Osteocyte (in vitro differentiated cells): ENCODE results near the gene HOXD4. TPM values are rescaled to one million over a fixed set of nuclear protein-coding genes. Genes with fewer than 3 reads are reported as not detected.

Source experiments
- DNase-seq: peaks from one replicate; pipeline ENCODE4 v3.0.0; 2021; ENCODE audit warnings: mixed read lengths; ENCODE audit not compliant: unreplicated experiment; ENCODE audit errors: extremely low spot score
- H3K27ac Mint-ChIP-seq: one replicate; pipeline ENCODE4 v1.8.0; 2021; ENCODE audit warnings: mild to moderate bottlenecking, mixed read lengths; ENCODE audit not compliant: unreplicated experiment
- H3K27me3 Mint-ChIP-seq: one replicate; pipeline ENCODE4 v1.8.0; 2021; ENCODE audit warnings: mixed read lengths; ENCODE audit not compliant: unreplicated experiment
- H3K36me3 Mint-ChIP-seq: one replicate; pipeline ENCODE4 v1.8.0; 2021; ENCODE audit warnings: mixed read lengths; ENCODE audit not compliant: unreplicated experiment
- H3K4me1 Mint-ChIP-seq: one replicate; pipeline ENCODE4 v1.8.0; 2021; ENCODE audit warnings: mixed read lengths; ENCODE audit not compliant: unreplicated experiment
- H3K4me3 Mint-ChIP-seq: one replicate; pipeline ENCODE4 v1.8.0; 2021; ENCODE audit warnings: mild to moderate bottlenecking, moderate library complexity, mixed read lengths; ENCODE audit not compliant: unreplicated experiment
- H3K9me3 Mint-ChIP-seq: one replicate; pipeline ENCODE4 v1.8.0; 2021; ENCODE audit warnings: mixed read lengths; ENCODE audit not compliant: unreplicated experiment
- CTCF ChIP-seq: fragments of 200-600 bp; sonication (generic); IDR thresholded peaks from 2 replicates; pipeline ENCODE4 v1.5.0; 2021; ENCODE audit warnings: antibody characterized with exemption, mild to moderate bottlenecking, moderate library complexity
- total RNA-seq: library from RNA; stranded (reverse); gene quantifications from 2 replicates; pipeline ENCODE4 v1.2.1, GENCODE V29; 2021

HOXD4 gene
- total RNA-seq, 1 donor from 2014 or later, result not detected

GRCh38 chr2:176104316-176105077 is 46.9 kb upstream of the HOXD4 start:
- Mint-ChIP-seq H3K36me3 (no peaks in the 10 kb centered on the region), H3K4me3 (no peak overlapping the region), H3K4me1 (peaks cover 24% of the 10 kb centered on the region), H3K9me3 (no peaks in the 10 kb centered on the region), H3K27me3 (peaks cover 80% of the 10 kb centered on the region), H3K27ac (no peak overlapping the region)
- TF ChIP-seq CTCF, result no peak
- DNase-seq, result no peak

GRCh38 chr2:176105078-176105729 is 46.1 kb upstream of the HOXD4 start:
- Mint-ChIP-seq H3K27ac (no peak overlapping the region), H3K36me3 (no peaks in the 10 kb centered on the region), H3K9me3 (no peaks in the 10 kb centered on the region), H3K4me1 (peaks cover 24% of the 10 kb centered on the region), H3K4me3 (no peak overlapping the region), H3K27me3 (peaks cover 83% of the 10 kb centered on the region)
- TF ChIP-seq CTCF, result no peak
- DNase-seq, result no peak

DNA sequence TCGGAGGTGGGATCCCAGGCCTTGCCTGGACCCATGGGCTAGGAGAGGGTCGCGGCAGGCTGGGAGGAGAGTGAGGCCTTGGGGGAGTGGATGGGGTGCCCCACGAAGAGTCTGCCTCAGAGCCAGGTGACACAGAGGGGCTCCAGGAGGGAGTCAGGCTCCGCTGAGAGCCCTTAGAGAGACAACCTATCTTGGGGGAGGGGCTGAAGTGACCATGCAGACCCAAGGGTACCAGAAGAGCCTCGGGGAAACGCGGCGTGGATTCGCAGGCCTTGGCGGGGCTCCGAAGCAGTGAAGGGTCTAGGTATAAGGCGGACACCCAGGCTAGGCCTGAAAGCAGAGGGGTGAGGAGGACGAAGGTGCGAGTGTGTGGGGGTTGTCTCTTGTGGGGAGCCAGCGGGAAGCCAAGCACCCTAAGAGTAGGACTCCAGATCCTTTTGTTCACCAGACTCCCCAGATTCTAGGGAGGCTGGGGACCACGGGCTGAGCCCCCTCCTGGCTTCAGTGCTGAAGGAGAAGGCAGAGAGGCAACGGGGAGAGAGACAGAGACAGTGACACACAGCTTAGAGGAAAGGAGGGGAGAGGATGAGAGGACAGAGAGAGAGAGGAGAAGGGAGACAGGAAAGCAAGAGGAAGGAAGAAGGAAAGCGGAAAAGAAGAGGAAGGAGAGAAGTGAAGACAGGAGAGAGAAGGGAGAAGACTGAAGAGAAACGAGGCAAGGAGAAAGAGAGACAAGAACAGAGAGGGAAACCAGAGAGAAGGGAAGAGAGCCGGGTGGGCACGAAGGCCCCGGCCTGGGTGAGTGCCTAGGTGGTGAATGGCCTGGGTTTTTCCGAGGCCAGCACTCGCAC is 45.4 kb upstream of the HOXD4 start:
- no peak for DNase-seq
- Mint-ChIP-seq H3K27me3 (peaks cover 83% of the 10 kb centered on the region), H3K36me3 (no peaks in the 10 kb centered on the region), H3K4me1 (peaks cover 24% of the 10 kb centered on the region), H3K9me3 (no peaks in the 10 kb centered on the region), H3K4me3 (peak overlapping the region; percentile 45), H3K27ac (no peak overlapping the region)
- no peak for TF ChIP-seq CTCF

GRCh38 chr2:176106581-176107539 is 44.5 kb upstream of the HOXD4 start, which contains the start of gene HOXD11:
TSS of gene HOXD11 (plus strand) at chr2:176107280. CDS start at chr2:176107356, 76 bp downstream.
- peaks cover 27% of the 10 kb centered on the region for H3K4me1 Mint-ChIP-seq
- TF ChIP-seq CTCF, result no peak
- H3K4me3 Mint-ChIP-seq, result peak within 1 kb of the TSS; percentile 47
- H3K36me3 Mint-ChIP-seq, result no peaks in the 10 kb centered on the region
- H3K9me3 Mint-ChIP-seq, result no peaks in the 10 kb centered on the region
- H3K27ac Mint-ChIP-seq, result no peak within 1 kb of the TSS
- peaks cover 83% of the 10 kb centered on the region for H3K27me3 Mint-ChIP-seq
- no peak for DNase-seq
